HepG2 (cell line): ENCODE measurements around the gene KLRG1.

Source experiments
- PRDM15 ChIP-seq: sonication (generic); formaldehyde crosslinking; IDR thresholded peaks from 2 replicates; pipeline ENCODE4 v1.4.0; 2020; ENCODE audit warnings: missing genetic modification reagents
- ZFAT ChIP-seq: sonication (generic); formaldehyde crosslinking; conservative IDR thresholded peaks from 2 replicates; pipeline ENCODE4 v1.8.1; 2023; ENCODE audit warnings: missing genetic modification reagents, inconsistent platforms
- ZNF317 ChIP-seq: sonication (generic); formaldehyde crosslinking; IDR thresholded peaks from 2 replicates; pipeline ENCODE4 v1.5.0; 2020; ENCODE audit warnings: mild to moderate bottlenecking, missing genetic modification reagents
- ZNF639 ChIP-seq: conservative IDR thresholded peaks from 2 replicates; pipeline ENCODE4 v1.6.1; 2018; ENCODE audit warnings: missing genetic modification reagents

GRCh38 chr12:8960176-8960575, 29.2 kb upstream of the KLRG1 start:
- TF ChIP-seq PRDM15 (CRISPR knock-in tag) (no peak), ZNF639 (CRISPR knock-in tag) (no peak), ZNF317 (no peak), ZFAT (CRISPR knock-in tag) (no peak)
